Hematopoietic multipotent progenitor cell treated with erythropoietin and hydrocortisone succinate and interleukin-3 and kit ligand, for 4 days (in vitro differentiated cells): ENCODE measurements around the gene MCF2L.

ENCODE experiments used
- DNase-seq: peaks from one replicate; pipeline ENCODE4 v3.0.0-alpha.2; 2015

MCF2L gene

DNA sequence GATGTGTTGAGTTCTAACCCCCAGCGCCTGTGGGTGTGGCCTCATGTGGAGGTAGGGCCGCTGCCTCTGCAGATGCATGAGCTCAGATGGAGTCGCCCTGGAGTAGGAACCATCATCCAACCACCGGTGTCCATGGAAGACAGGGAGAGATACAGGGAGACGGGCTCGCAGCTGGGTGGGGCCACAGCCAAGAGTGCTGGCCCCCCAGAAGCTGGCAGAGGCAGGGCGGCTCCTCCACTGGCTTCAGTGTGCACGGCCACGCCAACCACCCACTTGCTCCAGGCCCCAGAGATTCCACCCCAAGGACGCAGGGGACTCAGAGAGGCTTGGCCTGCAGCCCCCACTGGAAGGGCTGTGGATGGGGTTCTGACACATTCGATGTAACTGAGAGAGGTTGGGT is 5.4 kb upstream of the MCF2L start:
- no peak for DNase-seq

DNA sequence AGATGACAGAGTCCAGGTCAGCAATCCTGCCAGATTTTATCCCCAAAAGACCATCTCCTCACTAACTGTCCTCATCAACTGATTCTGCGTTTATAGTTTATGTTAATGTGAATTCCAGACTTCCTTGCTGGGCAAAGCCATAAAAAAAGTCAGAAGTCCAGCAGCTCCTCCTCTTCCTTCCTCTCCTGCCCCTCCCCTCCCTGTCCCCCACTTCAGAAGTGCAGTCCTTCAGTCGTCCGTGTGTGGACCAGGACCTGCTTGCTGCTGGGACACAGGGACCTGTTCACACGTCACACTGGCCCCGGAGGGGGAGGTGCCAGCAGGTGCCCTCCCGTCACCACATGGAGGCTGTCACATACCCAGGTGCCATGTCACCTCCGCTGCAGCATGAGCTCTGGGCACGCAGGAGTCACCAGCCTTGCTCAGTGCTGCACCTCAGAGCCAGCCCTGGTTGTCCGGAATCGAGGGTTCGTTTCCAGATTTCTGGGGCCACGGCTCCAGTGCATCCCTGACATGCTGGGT is 4.0 kb upstream of the MCF2L start:
- DNase-seq, result no peak

DNA sequence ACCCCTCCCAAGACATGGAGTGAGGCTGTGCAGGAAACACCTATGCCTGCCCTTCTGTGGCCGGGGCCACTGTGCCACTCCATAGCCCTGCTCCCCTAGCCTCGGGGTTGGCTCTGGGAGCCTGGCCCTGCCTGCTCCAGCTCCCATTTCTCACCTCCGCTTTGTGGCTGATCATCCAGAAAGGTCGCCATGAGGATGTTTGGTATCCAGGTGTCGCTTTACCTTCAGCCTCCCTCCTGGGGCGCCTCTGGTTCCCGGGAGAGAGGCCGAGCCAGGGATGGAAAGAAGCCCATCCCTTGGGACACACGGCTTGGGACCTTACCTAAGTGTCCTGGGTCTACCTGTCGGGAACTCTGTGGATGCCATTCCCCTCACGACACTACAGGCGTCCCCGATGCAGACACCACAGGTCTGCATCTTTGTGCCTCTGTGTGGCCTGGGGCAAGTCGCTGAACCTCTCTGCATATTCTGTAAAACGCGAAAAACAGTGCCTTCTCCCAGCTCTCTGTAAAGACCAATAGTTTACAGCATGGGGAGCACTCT is 3.4 kb upstream of the MCF2L start:
- no peak for DNase-seq

DNA sequence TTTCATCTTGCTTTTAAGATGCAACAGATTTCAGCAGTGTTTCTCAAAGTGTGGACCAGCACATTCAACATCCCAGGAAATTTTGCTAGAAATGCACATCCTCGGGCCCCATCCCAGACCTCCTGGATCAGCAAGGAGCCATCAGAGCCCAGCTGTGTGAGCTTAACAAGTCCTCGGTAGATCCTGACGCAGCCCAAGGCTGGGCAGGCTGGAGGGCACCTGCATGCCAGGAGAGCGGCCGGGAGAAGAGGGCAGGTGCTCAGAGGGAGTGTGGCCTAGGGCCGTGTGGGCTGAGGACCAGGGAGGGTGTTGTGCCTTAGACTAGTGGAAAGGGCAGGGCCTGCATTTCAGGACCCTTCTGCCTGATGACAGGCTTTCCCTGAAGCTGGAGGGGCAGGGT is 2.2 kb upstream of the MCF2L start:
- no peak for DNase-seq

DNA sequence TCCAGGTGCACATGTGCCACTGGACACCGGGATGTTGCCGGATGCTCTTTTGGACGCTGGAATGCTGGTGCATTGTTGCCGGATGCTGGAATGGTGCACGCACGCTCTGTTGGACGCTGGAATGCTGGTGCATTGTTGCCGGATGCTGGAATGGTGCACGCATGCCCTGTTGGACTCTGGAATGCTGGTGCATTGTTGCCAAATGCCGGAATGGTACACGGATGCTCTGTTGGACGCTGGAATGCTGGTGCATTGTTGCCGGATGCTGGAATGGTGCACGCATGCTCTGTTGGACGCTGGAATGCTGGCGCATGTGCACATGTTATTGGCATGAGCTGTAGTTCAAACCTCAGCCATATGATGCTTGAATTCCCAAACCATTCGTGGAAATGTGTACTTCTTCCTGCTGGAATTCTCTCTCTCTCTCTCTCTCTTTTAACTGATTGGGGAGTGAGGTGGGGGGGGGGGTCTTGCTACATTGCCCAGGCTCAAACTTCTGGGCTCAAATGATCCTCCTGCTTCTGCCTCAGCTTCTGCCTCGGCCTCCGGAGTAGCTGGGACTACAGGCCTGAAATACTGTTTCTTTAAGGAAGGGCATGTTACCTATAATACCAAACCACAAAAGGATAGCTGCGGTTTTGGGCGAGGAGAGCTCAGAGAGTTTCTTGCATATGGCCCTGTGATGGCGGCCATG is 1.2 kb upstream of the MCF2L start:
- DNase-seq, result no peak

DNA sequence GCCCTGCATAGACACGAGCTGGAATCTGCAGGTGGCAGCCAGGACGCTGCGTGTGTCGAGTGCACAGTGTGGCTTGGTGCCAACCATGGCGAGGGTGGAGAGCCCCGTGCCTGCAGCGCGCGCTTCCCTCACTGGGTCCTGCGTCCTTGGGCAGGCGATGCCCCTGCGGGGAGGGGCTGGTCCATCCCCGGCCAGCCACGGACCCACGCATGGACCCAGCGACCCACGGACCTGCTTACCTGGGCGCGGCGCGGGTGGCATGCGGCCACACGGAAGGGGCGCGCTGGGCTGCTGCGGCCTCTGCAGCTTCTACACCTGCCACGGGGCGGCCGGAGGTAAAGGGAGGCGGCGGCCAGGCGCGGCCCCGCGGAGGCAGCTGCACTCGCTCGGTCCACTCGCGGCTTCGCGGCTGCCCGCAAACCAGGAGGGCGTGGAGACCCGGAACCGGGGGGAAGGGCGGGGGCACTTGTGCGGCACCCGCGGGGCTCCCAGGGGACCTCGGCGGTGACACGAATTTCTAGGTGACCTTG is 569 bp upstream of the MCF2L start:
- DNase-seq, result peak; percentile 41

DNA sequence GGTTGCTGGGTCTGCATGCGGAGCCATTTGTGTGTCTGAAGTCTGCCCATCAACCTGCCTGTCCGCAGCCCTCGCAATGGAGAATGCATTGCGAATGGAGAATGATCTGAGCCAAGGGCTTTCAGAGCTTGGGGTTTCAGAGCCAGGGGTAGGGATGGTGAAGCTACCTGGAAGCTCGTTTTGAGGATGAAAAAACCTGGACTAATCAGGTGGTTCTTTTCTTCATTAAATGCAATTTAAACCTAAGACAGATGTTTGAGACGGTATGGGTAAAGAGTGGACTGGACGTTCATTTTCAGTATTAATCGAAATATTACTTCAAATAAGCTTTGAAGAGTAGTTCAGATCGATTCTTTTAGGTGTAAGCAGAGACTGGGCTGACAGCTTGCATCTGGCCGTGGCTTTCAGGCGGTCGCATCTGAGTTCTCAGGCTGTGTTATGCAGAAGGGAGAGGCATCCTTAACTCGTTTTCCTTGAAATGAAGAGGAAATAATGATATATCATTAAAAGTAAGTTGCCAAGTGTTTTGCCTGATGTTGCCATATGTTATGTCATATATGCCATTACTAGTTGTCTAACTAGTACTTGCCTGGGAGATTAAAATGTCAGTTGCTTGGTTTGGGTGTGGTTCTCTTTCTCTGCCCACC is 801 bp downstream of the MCF2L start:
- DNase-seq, result no peak

DNA sequence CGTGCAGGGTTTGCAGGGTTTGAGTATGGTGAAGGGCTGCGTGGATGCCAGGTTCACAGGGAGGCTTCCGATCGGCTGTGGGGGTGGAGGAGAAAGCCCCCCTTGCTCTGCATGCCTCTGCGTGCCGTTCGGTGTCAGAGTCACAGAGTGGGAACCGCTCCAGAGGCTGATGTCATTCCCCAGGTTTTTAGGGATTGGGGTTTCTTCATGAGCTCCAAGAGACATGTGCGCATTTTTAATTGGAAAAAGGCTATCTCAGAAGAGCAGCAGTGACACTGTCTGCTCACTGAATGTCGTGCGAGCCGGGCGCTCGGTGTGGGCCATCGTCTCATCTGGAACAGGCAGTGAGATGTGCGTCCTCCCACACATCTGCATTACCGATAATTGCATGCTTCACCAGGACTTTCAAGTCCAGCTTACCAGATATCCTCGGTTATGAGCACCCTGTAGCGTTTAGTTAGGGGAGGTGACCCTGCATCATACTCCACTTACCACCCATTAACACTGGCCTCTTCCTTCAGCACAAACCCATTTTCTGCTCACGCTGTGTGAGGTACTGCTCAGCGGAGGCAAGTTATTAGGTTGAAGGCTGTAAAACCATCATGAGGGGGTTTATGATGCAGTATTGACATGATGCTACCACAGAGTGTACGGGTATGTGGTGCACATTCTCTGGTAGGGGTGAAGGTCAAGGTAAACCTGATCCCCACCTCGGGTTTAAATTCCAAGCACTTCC is 1.7 kb downstream of the MCF2L start:
- DNase-seq, result no peak

DNA sequence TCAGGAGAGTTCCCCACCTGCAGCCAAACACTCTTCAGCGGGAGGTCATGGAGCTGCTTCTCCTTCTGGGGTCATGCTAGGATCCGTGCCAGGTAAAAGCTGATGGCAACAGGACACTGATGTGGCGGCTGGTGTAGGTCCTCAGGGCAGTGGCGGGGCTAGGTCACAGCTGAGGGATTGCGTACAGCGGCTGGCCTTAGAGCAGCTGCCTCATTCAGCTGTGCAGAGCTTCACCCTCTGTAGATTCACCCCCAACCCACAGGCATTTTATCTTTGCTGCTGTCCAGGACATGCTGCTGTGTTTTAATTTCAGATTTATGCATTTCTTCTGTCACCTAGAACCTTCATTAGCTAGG is 2.3 kb downstream of the MCF2L start:
- no peak for DNase-seq

DNA sequence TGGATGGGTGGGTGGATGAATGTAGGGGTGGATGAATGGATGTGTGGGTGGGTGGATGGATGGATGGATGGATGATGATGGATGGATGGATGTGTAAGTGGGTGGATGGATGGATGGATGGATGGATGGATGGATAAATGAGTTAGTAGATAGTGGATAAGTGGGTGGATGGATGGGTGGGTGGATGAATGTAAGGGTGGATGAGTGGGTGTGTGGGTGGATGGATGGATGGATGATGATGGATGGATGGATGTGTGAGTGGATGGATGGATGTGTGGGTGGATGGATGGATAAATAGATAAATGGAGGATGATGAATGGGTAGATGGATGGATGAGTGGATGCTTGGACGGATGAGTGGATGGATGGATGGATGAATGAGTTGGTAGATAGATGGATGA is 3.2 kb downstream of the MCF2L start:
- no peak for DNase-seq

DNA sequence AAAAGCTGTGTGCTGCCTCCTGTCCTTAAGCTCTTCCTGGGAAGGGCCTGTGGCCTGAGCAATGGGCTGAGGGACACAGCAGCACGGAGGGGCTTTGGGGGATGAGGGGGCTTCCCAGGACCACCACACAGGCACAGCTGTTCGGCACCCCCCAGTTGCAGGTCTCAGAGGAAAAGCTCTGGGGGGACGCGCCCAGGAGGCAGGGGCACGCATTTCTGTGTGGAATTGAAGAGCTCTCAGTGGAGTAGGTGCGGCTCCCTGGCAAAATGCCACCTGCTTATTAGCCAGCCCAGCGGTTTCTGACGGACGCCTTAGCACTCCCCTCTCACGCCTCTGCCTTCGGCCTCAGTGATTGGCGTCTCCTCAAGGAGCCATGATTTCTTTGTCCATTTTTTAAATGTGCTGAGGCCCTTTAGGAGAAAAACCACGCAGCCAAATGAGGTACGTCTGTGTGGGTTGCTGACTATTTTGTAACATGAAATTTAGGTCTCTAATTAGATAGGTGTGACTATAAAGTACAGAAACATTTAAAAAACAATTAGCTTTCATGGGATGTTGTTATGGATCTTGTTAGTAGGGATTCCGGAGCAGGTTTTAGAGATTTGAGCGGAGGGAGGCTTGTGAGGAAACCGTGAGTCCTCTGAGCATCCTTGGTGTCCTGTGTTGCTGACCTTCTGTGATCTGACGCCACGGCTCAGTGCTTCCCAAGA is 4.0 kb downstream of the MCF2L start:
- no peak for DNase-seq

DNA sequence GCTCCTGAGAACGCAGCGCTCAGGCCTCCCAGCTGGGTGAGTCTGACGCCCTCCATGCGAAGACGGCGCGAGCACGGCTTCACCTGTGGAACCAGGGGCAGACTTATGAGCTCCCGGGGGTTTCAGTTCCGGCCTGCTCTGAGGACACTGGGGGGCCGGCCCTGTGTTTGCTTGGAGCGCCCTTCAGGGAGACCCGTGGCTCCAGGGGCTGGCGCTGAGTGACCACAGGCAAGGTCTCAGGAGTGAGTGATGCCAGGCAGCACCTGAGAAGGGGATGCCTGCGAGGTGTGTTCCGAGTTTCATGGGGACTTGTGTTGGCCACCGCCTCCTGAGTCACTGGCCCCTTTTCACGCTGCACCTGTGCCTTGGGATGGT is 4.5 kb downstream of the MCF2L start:
- DNase-seq, result no peak

DNA sequence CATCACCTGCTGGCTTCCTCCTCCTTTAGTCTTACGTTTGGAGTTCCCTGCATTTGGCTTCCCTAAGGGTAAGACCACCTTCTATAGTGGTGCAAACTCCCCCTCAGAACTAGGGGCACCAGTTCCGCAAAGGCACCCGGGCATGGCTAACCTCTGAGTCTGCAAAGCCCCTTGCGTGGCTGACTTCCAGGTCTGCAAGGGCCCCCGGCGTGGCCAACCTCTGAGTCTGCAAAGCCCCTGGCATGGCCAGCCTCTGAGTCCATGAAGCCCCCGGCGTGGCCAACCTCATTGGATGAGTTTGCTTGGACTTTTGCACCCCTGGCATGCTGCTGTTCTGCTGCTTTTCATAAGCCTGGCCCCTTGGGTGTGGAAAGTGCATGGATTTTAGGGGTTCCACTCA is 5.1 kb downstream of the MCF2L start:
- DNase-seq, result no peak

DNA sequence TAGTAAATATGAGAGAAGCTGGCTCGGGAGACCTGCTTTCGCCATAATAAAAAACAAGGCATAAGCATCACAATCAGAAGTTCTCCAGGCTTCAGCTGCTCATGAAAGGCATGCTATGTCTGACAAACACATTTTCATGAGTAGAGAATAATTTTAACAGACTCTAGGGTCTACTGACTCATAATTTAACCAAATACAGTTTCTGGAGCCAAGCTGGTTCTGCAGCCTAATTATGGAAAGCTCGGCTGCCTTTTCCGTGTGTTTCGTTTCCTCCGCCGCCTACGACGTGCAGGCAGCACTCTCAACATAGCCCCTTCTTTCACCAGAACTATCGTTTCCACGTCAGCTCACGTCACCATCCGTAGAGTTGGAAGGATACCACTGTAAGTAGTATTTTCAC is 5.7 kb downstream of the MCF2L start:
- DNase-seq, result no peak

DNA sequence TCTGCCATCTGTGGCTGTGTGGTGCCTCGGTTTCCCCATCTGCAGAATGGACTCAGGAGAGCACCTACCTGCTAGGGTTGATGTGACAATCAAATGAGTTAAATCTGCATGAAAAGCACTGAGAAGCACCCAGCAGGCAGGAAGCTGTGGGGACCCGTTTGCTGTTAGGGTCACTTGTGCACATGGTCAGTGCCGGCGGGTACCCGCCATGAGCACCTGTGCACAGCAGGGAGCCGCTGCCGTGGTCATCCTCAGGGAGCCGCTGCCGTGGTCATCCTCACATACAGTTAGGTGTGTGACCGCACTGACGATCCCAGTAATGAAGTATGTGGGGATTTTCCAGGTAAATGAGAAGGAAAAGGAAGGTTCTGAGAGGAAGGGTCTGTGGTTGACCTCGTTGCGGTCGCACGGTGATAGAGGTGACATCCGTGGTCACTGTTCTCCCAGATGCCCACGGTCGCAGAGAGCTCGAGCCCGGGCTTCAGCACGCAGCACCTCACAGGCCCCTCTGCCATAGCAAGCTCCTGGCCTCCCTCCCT is 6.5 kb downstream of the MCF2L start:
- no peak for DNase-seq

DNA sequence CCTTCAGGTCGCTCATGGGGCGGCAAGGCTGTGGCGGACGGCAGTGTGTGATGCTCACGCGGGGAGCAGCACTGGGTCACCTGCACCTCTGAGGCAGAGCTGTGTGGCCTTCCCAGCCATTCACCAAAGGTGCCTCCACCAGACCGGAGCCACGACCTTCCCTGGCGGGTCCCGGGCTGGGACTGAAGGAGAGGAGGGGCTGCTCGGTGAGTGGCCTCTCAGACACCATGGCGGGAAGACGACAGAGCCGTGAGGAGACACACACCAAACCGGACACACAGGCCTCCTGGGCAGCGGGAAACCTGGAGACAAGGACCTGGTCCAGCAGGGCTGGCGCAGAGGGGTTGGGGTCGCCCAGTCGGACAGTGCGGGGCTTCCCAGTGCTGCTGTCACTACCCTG is 7.5 kb downstream of the MCF2L start:
- DNase-seq, result no peak

DNA sequence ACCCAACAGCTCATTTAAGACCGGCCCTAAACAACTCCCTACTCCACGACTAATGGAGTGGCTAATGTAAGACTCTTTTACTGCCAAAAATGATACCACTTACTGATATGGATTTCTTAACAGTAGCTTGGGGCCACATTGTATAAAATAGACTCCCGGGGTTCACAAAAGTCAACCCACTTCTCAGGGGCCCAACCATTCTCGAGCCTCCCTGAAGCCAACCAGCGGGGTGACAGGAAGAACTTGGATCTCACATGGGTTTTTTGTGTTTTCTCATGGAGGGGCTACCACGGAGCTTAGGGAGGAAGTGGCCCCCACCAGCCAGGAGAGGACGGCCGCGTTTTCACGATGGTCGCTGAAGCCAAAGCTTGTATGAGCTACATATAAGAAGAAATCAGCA is 8.1 kb downstream of the MCF2L start:
- no peak for DNase-seq

DNA sequence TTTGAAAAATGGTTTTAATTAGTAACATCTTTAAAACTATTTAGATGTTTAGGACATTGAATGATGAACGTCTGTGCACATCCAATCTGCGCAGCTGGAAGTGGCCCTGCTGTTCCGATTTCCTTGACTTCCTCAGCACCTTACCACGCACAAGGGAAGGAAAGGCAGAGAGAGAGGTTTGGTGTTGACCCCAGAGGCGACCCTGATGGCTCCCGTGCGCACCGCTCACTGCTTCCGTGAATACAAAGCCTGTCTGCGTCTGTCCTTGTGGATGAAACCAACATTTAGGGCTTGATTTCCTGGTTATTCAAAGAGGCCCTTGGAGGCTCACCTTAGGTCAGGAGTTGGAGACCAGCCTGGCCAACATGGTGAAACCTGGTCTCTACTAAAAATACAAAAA is 8.5 kb downstream of the MCF2L start:
- no peak for DNase-seq

DNA sequence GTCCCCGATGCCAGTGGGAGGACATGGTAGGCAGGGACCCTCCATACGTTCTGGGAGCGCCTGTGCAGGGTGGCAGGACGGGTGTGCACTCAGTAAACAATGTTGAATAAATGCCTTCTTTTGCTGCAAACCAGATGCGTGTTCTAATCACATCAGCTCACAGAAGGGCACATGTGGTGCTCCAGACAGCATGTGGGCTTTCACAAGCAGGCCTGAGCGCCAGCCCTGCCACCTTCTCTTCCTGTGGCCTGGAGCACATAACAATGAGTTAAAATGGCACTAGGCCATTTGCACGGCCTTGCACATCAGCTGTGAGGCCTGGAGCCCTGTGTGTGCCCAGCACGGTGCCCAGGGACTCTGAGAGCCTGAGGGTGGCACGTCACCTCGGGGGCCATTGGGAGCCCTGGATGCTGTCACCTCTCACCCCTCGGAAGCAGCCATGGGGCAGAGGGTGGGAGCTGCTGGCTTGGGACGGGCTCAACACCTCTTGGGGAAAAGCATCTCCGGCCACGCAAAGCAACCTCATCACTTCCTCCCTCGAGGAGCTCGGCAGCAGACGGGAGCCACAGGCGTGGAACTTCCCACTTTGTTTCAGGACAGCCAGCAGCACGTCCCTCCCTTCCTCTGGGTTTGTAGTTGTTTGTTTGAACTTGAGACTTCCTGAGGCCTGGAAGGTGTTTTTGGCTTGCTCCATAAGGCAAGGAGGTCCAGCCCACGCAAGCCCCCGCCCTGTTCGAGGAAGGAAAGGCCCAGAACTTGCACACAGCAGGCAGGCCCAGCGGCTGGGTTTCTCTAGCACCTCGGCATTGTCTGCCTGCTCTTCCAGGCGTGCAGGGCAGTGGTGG is 9.8 kb downstream of the MCF2L start:
- no peak for DNase-seq

DNA sequence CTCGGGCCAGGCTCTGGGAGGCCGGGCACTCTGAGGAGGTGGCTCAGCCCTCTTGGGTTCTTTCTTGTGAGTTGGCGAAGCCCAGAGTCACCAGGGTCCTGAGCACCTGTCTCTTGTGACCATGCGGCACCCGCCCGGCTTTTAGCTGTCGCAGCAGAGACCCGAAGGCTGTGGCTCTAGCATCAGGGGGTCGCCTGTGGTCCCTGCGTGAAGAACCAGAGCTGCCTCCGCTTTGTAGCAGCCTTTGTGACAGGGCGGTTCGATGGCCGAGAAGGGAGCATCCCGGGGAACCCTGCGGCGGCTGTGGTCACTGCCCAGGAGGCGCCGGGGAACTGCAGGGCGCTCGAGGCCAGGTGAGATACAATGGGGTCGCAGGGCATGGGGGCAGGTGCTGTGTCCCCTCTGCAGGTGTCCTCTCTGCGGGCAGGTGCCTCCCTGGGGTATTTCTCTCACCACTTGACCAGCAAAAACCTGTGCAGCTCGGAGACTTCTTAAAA is 10.4 kb downstream of the MCF2L start:
- no peak for DNase-seq

DNA sequence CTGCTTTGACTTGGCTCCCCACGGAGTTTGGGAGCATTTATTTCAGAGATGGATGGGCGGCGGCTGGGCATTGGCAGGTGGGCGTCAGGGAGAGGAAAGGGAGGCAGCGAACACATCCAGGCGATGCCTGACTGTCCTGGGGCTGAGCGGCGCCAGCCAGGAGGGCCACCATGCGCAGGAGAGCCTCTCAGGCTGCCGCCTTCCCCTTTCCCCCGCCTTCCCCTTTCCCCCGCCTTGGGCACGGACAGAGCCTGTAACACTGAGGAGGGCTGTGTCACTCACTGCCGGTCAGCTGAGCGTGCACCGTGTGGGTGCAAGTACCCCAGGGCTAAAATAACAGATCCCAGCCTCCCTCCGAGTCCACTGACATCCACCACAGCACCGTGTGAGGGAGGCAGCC is 11.4 kb downstream of the MCF2L start:
- peak; percentile 54 for DNase-seq

DNA sequence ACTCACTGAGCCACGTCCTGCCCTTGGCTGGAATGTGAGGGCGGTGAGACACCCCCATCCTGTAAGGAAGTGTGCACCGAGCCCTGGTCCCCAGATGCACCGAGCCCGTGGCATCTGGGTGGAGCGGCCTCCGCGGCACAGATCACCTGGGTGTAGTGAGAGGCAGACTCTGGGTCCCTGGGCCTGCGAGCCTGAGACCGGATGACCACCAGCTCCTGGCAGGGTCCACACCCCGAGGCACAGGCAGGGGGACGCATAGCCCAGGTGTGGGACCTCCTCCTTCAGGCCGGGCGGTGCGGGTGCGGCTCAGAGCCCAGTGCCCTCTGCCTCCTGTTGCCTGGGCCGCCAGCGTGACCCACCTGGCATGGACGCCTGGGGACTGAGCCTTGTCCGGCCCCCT is 12.4 kb downstream of the MCF2L start:
- no peak for DNase-seq
